ENCODE data around the gene PCDHGB1.

GRCh38 chr5:141399555-141400258 lies 49.8 kb downstream of the PCDHGB1 start:
- TF ChIP-seq CTCF (IDR thresholded peaks at IDR 0.05) (no peak), POLR2A (IDR thresholded peaks at IDR 0.05) (no peak)

Measured in thyroid gland (tissue), 4 donors.